Brain pericyte (primary cell): ENCODE data around the gene STEAP4.
"Not testable (repeated sequence)": the region's sequence is repeated elsewhere in the genome, so short reads cannot be mapped to it uniquely, and the experiment has no call there.

Experiments used
- DNase-seq: peaks from one replicate; pipeline ENCODE4 v3.0.0-alpha.2; 2012; ENCODE audit warnings: low read depth, low spot score

STEAP4 gene

DNA sequence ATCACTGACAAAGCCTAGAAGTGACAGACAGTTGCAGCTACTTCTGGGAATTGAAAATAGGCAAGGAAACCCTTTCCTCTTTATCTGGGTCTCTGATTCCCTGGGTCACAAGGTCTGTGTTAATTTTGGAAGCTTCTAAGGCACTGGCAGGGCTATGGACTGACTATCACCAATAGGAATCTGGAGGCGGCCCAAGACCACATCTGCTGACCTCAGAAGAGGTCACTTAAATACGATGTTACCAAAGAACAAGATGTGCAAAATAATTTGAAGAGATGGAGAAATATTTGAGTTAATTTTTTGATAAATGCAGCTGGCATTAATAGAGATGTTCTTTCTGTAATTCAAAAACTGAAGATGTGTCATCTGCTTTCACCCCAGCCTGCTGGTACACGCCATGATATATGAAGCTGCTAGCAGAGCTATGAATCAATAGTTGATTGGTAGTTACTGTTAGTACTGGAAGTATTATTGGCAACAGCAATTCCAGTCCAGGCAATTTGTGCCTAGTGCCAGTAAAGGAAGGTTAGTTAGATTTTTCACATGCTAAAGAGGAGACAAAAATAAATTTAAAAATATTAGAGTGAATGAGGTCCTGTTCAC lies 5.5 kb upstream of the STEAP4 start:
- no peak for DNase-seq

DNA sequence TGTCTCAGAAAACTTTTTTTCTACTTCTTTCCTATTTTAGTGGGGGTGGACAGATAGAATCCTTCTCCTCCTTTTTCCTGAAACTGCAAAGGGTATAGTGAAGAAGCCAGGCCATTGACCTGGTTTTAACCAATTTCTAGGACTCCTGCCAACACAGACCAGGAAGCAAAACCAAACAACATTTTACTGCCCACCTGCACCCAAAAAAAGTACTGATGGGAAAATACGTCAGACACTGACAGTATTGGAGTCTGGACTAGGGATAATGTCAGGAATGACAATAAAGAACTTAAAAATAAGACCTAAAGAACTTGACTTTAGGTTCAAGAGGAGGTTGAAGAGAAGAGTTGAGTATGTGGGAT lies 5.0 kb upstream of the STEAP4 start:
- DNase-seq: no peak

DNA sequence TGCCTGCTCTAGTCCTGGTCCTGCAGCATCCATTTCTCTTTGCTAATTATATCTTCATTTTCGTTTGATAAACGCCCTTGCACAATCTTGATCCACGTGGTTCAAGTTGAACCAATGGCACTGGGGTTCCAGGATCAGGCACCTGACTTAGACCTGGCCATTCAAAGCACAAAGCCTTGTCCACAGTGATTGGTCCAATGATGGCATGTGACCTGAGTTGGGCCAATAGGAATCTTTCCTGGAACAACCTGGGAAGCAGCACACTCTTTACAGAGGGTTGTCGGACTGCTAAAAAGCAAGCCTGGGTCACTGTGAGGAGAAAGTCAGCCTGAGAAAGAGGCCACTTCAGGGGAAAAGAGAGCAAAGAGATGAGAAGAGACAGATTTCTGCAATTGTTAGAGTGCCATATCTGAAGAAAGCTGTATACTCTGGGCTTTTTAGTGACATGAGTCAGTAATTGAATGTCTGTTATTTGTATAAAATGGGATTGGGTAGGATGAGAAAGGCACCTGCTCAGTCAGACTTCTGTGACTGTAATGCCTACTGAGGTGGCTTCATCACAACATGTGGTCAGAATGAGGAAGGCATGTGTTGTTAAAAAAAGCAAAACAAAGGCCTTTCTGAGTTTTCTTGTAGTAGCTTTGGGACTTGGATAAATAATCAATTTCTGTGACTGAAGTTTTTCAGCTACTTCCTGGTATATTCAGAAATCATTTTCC lies 4.4 kb upstream of the STEAP4 start:
- no peak for DNase-seq

DNA sequence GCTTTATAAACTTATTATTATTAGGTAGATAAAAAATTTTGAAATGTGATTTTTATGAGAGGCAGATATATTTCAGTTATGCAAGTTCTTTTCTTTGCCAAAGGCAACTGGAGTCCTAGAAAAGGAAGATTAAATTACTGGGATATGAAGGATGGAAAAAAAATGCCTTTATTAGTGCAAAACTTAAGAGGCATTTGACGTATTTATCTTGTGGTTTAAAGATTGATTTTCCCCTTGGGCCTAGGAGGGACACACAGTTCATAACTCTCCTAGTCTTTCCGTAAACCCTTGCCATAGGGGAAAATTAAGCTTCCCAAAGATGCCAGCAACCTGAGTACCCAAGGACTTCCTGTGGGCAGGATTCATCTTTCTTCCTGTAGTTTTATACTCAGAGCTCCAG lies 3.1 kb upstream of the STEAP4 start:
- DNase-seq: no peak

DNA sequence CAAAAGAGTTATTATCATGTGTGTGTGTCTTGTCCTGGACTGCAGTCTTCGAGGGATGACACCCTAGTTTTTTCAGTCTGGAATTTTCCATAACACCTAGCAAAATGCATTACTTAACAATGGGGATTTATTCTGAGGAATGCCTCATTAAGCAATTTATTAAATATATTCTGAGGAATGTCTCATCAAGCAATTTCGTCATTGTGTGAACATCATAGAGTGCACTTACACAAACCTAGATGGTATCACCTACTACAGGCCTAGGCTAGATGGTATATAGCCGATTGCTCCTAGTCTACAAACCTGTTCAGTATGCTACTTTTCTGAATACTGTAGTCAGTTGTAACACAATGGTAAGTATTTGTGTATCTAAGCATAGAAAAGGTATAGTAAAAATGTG lies 1.1 kb upstream of the STEAP4 start:
- DNase-seq: no peak

DNA sequence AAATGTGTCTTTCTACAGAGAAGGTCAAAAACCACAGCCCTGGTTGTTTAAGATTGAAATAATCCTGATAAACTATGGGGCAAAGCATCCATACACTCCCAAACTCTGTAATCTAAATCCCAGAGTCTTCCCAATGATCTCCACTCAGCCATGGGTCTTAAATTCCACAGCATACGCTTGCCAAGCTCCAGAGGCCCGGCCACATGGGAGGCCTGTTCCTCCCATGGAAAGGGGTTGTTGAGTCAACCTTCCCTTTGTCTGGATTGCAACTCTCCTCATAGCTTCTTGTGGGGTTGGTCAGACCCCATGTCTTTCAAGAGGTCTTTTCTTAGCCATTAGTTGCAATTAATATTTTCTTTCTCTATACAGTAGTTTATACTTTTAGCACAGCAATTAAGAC lies 718 bp upstream of the STEAP4 start:
- no peak for DNase-seq

DNA sequence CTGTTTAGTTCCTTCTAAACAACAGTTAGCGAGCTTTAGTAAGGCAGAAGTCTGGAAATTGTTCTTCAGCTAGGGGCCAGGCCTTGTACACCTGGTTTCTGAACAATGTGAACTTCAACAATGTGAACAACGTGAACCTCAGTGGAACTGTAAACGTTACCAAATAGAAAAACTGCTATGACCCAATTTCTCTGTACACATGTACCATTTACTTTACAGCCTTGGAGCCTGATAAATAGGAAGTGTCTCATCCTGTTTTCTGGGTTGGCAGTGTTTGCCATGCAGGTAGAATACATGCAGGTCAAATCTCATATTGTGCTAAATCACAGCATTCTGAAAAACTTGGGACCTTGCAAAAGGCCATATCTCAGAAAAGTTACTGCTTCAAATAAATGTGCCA lies 1.6 kb downstream of the STEAP4 start:
- no peak for DNase-seq

DNA sequence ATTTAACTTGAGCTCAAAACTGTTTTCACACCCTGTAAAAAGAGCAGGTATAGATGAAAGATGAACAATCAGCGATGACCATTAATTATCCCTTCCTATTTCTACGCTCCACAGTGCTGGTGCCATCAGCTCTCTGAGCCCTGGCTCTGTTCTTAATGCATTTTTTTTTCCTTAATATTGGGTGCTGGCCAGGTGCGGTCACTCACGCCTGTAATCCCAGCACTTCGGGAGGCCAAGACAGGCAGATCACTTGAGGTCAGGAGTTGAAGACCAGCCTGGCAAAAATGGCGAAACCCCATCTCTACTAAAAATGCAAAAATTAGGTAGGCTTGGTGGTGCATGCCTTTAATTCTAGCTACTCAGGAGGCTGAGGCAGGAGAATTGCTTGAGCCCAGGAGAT lies 4.2 kb downstream of the STEAP4 start:
- no peak for DNase-seq

DNA sequence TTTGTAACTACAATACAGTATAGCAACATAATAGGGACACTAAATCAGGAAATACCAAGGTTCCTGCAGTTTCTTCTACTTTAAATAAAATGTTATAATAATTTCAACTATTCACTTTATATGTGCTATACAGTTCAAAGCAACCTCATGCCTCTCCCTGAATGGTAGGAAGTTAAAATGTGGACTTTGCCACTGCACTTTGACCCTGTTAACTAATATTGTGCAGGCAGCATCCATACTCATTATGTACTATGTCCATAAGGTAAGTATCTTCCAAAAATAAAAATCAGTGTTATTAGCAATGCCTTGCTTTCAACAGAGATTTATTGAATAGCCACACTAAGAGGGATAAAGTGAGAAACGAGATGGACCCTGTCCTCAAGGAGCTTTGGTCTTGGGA lies 4.8 kb downstream of the STEAP4 start:
- DNase-seq: no peak

DNA sequence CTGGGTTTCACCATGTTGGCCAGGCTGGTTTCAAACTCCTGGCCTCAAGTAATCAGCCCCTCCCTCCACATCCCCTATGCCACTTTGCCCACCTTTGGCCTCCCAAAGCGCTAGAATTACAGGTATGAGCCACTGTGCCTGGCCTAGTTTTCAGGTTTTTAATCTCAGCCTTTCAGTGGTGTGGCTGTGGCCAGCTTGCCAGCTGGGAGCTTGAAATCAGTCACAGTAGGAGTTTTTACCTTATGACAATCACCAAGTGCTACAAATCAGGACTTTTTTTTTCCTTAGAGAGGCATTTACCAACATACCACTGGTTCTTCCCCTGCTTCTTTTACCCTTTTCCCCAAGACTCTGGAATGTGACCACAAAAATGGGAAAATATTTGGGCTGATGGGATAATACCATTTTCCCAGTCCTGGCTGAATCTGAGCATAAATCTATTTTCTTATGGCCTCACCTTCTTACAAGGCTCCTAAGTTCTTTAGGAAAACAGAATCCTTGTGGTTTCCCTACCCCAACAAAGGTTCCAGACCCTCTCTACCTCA lies 6.2 kb downstream of the STEAP4 start:
- no peak for DNase-seq

DNA sequence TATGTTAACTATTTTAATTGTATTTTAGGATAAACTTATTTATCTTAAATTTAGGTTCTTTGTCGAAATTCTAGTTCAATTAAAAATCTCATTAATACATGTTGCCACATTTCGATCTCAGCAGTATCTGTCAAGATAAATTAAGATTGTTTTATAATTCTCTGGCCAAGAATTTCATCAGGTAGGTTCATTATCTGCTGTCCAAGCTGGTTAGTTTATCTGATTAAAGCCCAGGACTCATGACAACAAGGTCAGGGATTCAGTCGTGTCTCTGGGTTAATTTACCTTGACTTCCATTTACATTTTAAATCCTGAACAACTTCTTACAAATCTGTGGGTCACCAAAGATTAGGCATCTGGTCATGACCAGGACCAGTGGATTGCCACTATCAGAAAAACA lies 7.6 kb downstream of the STEAP4 start:
- no peak for DNase-seq

DNA sequence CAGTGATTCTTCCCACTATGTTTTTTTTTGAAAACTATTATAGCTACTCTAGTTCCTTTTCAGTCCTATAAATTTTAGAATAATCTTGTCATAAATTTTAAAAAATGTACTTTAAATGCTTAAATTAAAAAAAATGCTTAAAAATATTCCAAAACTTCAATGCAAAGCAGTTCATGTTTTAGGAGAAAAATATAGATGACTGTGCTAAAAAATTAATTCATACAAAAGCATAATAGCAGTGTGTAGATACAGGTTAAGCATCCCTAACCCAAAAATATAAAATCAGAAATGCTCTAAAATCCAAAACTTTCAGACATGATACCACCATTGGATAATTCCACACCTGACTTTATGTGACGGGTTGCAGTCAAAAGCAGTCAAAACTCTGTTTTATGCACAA lies 12.8 kb downstream of the STEAP4 start:
- DNase-seq: no peak

DNA sequence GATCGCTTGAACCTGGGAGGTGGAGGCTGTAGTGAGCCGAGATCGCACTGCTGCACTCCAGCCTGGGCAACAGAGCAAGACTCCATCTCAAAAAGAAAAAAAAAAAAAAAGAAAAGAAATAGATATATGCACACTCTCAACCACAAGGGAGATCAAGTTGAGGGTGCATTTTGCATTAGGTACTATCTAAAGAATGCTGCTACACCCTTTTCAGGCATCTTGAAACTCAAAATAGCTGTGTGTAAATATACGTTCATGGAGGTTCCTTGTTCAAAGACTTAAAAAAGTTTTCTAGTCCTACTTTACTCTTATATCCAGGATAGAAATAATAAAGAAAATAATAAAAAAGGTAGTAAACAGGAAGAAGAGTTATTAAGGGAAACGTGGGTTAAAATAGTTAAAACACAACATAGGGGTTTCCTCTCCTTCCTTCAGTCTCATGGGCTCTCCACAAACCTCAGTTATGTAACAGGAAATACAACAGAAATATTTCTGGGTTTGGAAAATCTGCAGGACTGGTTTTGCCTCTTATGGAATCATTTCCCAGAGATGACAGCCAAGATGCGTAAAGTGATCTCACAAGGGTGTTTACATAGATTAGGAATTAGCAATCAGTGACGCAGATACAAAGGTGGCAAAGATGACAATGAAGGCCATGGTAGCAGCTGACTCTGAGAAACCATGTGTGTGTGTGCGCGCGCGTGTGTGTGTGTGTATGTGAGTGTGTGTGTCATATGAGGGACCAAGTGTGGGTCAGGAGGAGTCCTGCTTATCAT lies 15.1 kb downstream of the STEAP4 start:
- DNase-seq: no peak

DNA sequence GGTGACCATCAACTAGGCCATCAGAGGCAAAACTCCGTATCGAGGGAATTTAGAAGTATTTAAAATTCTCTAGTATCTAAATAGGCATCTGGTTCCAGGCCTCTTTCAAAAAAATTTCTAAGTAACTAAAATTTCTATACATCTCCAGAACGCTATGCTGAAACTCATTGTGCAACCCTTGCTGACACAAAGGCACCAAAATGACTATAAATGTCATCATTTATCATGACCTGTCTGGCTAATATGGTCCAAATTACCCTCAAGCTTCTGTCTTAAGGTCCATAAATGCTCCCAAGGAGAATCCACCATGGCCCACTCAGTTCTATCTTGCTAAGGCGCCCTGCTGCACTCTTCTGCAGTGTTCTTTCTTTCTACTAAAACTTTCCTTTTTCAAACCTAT lies 16.2 kb downstream of the STEAP4 start:
- no peak for DNase-seq

DNA sequence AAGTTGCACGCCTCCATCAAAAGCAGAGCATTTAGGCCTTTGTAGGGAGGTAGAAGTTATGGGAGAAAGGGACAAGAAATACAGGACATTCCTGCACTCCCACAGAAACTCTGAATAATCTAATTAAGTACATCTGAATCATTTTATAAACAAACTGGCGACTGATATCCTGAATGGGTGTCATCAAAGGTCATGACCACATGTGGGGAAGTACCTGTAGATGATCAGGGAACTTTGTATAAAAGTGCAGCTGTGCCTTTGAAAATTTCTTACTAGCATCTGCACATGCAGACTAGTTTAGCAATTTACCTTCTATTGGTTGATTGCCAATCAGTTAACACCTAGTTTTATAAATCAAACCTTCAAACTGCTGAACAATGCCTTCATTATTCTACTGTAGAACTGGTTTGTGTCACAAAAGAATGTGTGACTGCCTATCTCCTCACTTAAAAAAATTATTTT lies 17.1 kb downstream of the STEAP4 start:
- no peak for DNase-seq

DNA sequence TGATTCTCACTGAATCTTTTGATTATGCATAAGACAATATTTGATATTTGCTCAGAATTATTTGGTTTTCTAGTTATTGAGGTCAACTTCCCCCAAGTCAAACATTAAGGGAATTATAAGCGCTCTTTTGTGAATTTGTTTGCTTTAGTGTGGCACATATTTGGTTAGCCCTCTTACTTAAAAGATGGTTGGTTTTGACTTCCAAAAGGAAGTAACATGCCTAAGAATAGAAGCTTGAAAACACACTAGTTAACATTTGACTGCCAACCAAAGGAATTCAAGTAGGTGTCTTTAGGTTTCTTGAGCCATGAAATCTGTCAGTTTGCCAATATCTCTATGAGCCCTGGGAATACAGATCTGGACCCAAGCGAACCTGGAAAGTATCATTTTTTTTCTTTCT lies 24.9 kb downstream of the STEAP4 start:
- DNase-seq: no peak

DNA sequence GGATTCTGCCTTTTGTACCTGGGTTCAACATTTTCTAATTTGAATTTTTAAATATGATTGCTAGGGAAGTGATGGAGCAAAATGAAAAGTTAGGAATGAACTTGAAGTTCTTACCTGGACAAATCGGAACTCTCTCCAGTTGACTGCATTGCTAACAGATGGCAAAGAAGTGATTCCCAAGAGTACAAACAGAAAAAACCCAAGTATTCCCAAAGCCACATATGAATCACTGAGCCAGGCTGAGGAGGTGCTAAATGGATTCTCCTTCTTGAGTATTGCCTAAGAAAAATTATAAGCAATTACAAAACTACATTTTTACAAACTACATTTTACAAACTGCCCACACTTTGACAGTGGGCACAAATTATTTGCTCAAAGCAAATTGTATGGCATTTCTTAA lies 25.9 kb downstream of the STEAP4 start:
- DNase-seq: no peak

DNA sequence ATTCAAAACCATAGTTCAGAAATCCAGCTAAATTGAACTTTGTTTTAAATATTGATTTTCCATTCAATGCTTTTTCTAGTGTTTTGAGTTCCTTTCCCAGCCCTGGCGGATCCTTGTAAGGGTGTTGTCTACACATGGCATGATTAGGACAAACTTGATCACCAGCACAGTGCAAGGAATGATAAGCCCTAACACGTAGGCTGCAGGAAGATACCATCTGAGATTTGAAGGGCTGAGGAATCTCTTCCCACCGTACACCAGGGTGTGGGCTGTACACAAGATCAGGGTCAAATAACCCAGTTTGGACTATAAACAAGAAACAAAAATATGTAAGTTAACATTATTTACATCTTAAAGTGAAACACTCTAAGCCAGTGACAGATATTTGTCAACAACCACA lies 27.4 kb downstream of the STEAP4 start:
- DNase-seq: no peak

DNA sequence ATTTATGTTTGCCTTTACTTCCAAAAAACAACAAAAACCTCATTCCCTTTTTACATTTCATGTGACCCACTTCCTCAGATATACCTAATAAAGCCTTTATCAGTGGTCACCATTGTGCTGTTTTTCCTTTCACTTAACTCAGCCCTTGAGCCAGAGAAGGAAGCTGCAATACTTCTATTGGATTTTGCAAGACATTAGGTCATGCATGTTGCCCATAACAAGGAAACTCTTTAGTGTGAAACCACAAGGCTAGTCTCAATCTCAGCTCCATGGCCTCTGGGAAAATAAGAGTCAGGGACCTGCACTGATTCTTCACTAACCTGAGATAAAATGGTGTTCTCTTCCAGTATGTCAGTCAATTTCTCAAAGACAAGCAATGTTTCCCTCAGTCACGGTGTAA lies 27.8 kb downstream of the STEAP4 start:
- no peak for DNase-seq

DNA sequence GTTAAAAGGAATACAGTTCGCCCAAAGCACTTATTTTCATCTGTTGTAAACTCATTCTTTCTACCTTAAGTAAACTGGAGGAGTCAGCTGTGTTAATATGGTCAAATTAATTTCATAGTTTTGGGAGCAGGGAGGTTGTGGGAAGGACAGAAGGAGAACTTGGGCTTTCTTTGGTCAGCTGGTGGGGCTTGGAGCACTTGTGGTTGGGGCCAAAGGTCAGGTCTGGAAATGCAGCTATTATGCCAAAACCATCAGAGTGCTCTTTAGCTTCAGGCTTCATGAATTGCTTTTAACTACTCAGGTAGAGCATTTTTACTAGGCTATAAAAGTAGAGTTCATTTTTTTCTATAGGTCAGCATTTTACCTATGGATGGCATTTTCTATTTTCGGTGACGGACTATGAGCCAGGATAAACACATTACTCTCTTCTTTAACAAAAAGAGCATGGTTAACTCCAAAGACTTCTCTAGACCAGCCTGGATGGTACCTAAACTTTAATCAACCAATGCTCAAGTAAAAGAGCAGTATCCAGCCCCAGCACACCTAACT lies 30.0 kb downstream of the STEAP4 start:
- no peak for DNase-seq

DNA sequence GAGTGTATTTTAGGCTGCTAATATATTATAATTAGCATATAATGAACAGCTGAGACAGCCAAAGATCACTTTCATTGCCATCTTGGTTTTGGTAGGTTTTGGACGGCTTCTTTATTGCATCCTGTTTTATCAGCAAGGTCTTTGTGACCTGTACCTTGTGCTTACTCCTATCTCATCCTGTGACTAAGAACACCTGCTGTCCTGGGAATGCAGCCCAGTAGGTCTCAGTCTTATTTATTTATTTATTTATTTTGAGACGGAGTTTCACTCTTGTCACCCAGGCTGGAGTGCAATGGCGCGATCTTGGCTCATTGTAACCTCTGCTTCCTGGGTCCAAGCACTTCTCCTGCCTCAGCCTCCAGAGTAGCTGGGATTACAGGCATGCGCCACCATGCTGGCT lies 31.8 kb downstream of the STEAP4 start:
- not testable (repeated sequence) for DNase-seq

DNA sequence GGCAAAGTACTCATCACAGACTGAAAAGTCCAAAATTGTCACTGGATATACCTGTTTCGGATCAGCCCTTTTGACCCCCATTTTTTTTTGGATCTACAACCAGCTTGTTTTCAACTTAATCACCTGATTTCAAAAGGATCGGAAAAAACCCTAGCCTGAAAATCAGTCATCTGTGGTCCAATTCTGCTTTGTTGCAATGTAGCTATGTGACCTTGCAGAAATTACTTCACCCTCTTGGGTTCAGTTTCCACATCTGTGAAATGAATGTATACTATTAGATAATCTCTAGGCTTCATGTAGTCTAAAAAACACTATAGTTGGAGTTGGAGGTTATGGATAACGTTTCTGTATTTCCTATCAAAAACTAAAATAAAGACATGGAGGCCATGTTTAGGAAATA lies 37.1 kb downstream of the STEAP4 start:
- no peak for DNase-seq
